ENCODE results near the gene C5orf47.

The C5orf47 gene

DNA sequence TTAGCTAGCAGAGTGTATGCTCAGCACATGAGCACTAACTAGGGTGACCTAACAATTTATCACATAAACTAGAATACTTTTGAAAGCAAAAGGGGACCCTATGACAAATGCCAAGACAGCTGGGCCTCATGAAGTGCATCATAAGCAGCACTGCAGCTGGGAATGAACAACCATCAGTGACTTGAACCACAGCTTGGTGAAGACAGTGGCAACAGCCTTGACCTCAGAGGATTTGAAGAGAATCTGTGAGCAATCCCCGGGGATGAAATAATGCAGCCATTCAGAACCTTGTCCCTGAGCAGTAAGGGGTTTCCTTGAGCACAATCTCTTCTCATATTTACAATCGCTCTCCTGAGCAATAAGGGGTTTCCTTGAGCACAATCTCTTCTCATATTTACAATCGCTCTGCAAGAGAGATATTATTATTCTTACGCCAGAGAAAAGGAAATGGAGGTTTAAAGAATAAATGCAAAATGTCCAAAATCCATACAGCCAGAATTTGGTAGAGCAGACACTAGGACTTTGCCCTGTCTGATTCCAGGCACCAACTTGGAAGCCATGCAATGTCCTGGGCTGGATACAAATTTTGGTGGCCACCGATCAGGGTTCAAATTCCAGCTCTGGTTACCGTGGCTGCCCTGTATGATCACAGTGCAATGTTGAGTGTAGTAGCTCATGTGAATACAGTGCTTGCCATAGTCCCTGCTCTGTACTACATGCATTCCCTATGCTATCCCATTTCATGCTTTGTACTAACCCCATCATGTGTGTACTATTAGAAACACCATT lies 55.7 kb downstream of the C5orf47 start:
- no peak for DNase-seq

DNA sequence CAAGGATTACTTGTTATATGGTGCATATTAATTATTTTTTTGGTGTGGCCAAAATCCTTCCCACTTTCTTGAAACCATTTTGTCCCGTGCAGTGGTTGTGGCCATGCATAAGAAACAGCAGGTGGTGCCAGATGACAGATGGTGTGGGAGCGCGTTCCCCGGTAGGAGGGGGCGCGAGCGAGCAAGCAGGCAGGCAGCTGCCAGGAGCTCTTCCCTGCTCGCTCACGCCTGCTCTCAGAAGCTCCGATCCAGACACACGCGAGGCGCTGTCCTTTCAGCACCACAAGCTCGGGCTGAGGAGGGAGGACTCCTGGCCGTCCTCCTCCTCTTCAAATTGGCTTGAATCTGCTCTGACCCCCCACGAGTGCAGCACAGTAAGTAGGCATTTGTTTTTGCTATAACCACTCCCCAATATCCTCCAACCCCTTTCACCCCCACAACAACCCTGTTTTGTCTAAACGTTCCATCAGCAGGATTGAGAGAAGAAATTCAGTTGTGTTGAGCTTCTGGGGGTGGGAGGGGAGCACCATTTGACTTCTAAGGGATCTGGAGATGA lies 56.6 kb downstream of the C5orf47 start, which contains the start of gene NSG2:
Gene NSG2 (plus strand): TSS at position 237 of the 556 bp plus-strand sequence. CDS start 1,050 bp downstream, outside the sequence.
- DNase-seq = peak; percentile 49 to 65 (median 51)

DNA sequence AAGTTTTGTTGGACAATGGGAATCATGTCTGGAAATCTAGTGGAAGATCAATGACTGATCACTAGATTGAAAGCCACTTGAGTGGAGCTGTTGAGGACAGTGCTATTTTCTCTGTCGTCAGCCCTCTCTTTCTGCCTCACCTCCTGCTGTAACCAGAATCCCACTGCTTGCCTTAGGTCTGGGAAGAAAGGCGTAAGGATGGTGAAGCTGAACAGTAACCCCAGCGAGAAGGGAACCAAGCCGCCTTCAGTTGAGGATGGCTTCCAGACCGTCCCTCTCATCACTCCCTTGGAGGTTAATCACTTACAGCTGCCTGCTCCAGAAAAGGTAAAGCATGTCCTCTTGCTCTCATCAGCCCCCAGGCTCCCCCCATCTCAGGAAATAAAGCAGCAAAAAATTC lies 57.6 kb downstream of the C5orf47 start:
- DNase-seq = no peak

DNA sequence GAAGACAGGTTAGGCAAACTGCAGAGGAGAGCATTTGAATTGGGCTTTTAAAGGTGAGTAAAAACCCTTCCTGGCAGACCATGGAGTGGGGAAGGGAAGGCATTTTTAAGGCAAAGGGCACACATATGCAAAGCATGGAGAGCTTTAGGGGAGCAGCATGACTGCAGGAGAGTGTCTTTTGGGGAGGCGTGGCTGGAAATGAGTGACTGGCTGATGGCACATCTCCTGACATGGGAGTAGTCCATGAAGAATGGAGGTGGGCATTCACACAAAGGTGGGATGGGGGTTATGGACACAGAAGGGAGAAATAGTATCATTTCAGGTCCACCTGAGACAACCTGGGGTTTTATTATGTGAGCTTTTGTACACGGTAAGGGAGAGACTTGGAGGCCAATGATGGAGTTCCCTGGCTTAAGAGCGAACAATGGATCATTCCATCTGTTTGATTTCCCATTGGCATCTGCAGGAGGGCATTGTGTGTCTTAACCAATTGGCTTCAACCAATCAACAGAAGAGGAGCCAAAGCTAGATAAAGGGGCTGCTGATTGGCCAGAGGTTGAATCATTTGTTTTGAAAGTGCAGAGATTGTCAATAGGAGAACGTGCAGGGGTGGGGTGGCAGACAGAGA lies 58.6 kb downstream of the C5orf47 start:
- no peak for DNase-seq

DNA sequence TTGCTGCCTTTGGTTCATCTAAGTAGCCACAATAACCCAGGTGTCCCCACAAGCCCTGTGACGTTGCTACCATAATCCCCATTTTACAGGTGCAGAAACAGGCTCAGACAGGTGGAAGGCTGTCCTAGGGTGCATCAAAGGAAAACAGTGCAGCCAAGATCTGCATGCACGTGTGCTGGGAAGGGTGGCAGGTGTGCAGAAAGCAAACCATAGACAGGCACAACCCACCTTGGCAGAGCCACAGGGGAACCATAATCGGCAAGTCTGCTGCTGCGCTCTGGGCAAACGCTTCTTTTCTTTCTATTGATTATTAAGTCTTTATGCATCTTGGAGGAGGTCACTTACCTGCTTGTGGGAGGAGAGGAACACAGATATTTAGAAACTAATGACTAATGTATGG lies 63.7 kb downstream of the C5orf47 start:
- no peak for DNase-seq

DNA sequence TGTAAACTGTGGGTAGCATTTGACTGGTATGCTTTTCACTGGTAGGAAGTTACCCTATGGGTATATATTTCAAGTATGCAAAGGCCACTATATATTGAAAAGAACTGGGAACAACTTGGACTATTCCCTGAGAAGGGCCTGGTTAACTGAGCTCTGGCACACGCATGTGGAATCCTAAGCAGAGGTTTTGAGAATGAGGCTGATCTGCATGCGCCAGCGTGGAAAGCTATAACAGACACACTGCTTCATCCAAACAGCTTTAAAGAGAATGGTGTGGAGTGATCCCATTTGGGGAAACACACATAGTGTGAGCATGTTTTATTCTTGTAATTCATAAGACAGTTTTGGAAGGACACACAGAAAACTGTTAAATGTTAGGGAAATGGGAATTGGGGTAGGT lies 64.9 kb downstream of the C5orf47 start:
- no peak for DNase-seq

Data from suppressor macrophage treated with lipopolysaccharide for 1 hour (primary cell).